K562 (cell line): Measurements from ENCODE around the gene MRPS10. TPM values are rescaled to one million over a fixed set of nuclear protein-coding genes. Genes with fewer than 3 reads are reported as not detected.

ENCODE experiments used
- ELK1 ChIP-seq: sonication (generic); formaldehyde crosslinking; IDR thresholded peaks from 2 replicates; pipeline ENCODE4 v1.8.1; 2022; ENCODE audit warnings: missing genetic modification reagents
- ETV6 ChIP-seq, 3 experiments: fragments of 150-350 bp in 1 of 3; sonication (generic) in 1 of 3; formaldehyde crosslinking in 1 of 3; IDR thresholded peaks; 2 replicates each; pipeline versions ENCODE4 v1.6.1 to v1.8.0; 2014 to 2022; ENCODE audit warnings: borderline replicate concordance in 2 of 3, low read depth in 2 of 3, antibody characterized with exemption in 1 of 3, low read length in 1 of 3, mild to moderate bottlenecking in 1 of 3, missing genetic modification reagents in 1 of 3
- KLF10 ChIP-seq: fragments of 250-450 bp; sonication (Bioruptor Pico); IDR thresholded peaks from 2 replicates; pipeline ENCODE4 v1.6.1; 2021; ENCODE audit warnings: matching md5 sums
- MBD1 ChIP-seq: fragments of 250-450 bp; sonication (Bioruptor Pico); IDR thresholded peaks from 2 replicates; pipeline ENCODE4 v1.8.0; 2022; ENCODE audit warnings: inconsistent platforms
- RB1 ChIP-seq: fragments of 450-650 bp; IDR thresholded peaks from 2 replicates; pipeline ENCODE4 v1.6.1; 2017; ENCODE audit warnings: low read depth, mild to moderate bottlenecking
- RBM22 ChIP-seq: fragments of 200-400 bp; formaldehyde crosslinking; IDR thresholded peaks from 2 replicates; pipeline ENCODE4 v1.6.1; 2018; ENCODE audit warnings: low read length, low read depth; ENCODE audit not compliant: poor library complexity, severe bottlenecking
- ZBTB33 ChIP-seq: sonication (generic); formaldehyde crosslinking; IDR thresholded peaks from 2 replicates; pipeline ENCODE4 v1.8.1; 2023; ENCODE audit warnings: mild to moderate bottlenecking, missing genetic modification reagents
- ZC3H8 ChIP-seq: fragments of 450-650 bp; IDR thresholded peaks from 2 replicates; pipeline ENCODE4 v1.6.1; 2017
- ZNF217 ChIP-seq: sonication (generic); formaldehyde crosslinking; IDR thresholded peaks from 2 replicates; pipeline ENCODE4 v1.8.0; 2022; ENCODE audit warnings: mild to moderate bottlenecking, missing genetic modification reagents
- ZNF224 ChIP-seq: sonication (generic); formaldehyde crosslinking; IDR thresholded peaks from 2 replicates; pipeline ENCODE4 v1.8.0; 2022; ENCODE audit warnings: mild to moderate bottlenecking, missing genetic modification reagents
- ZNF609 ChIP-seq: sonication (generic); formaldehyde crosslinking; IDR thresholded peaks from 2 replicates; pipeline ENCODE4 v1.8.1; 2023; ENCODE audit warnings: missing genetic modification reagents, mild to moderate bottlenecking, borderline replicate concordance
- polyA plus RNA-seq, 8 experiments: library from polyadenylated mRNA; depleted of rRNA in 4 of 8; stranded (reverse) in 5 of 8; unstranded in 3 of 8; fragments of >200 nt; fragmentation: Nextera tagmentation in 2 of 8; fragmentation: Illumina TruSeq in 1 of 8; extraction: Ambion mirVana in 2 of 8; extraction: Trizol in 1 of 8; gene quantifications; 2 replicates each; pipeline versions ENCODE4 v1.2.1 to v1.2.3, GENCODE V29; 2011 to 2014; ENCODE audit warnings: inconsistent platforms in 1 of 8, missing spikeins in 1 of 8
- total RNA-seq, 7 experiments: library from RNA; depleted of rRNA in 6 of 7; stranded (reverse); fragments of >200 nt in 6 of 7; fragmentation: Illumina TruSeq in 2 of 7; extraction: Trizol in 2 of 7; gene quantifications; 2 replicates each; pipeline versions ENCODE4 v1.2.1 to v1.2.3, GENCODE V29; 2011 to 2021; ENCODE audit warnings: low replicate concordance in 1 of 7
- TF ChIP-seq, protein P1 (sequence below): IDR thresholded peaks from 2 replicates; pipeline ENCODE4 v1.6.1; 2011; ENCODE audit not compliant: insufficient read length; ENCODE audit errors: extremely low read depth
- TF ChIP-seq, protein P2 (sequence below): fragments of 450-650 bp; IDR thresholded peaks from 2 replicates; pipeline ENCODE4 v1.6.1; 2016; ENCODE audit warnings: antibody characterized with exemption

The MRPS10 gene
- total and polyA plus RNA-seq, 9 of the 15 experiments (the other 6 are each of a cell fraction or from before 2014, with no cell fraction given) = 48.6 to 166 (median 93.7) TPM

- no peak for TF ChIP-seq MBD1 (CRISPR knock-in tag)
- TF ChIP-seq ZNF609 (CRISPR knock-in tag) = peak; percentile 82; the same call in 1 of the 2 replicates
- TF ChIP-seq, protein P1, sequence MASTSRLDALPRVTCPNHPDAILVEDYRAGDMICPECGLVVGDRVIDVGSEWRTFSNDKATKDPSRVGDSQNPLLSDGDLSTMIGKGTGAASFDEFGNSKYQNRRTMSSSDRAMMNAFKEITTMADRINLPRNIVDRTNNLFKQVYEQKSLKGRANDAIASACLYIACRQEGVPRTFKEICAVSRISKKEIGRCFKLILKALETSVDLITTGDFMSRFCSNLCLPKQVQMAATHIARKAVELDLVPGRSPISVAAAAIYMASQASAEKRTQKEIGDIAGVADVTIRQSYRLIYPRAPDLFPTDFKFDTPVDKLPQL = no peak
- peak; percentile 80 for TF ChIP-seq ZC3H8
- TF ChIP-seq ELK1 (CRISPR knock-in tag) = no peak
- no peak for TF ChIP-seq KLF10 (CRISPR knock-in tag)
- TF ChIP-seq ZBTB33 (CRISPR knock-in tag) = peak; percentile 48; the same call in 1 of the 2 replicates
- peak; percentile 67 to 80; a peak in 2 of 4 replicates for TF ChIP-seq ETV6 (IDR thresholded peaks at IDR 0.05; ENCODE audit: borderline replicate concordance in 1 of 2, low read depth in 2 of 2, low read length in 1 of 2)
- TF ChIP-seq ETV6 (CRISPR knock-in tag; IDR thresholded peaks at IDR 0.05; ENCODE audit: borderline replicate concordance) = no peak
- 0 out of 2 replicates have a peak, but pooled peaks have one; percentile 70 for TF ChIP-seq ZNF217
- no peak for TF ChIP-seq ZNF224 (CRISPR knock-in tag)
- TF ChIP-seq RBM22 = no peak
- TF ChIP-seq, protein P2, sequence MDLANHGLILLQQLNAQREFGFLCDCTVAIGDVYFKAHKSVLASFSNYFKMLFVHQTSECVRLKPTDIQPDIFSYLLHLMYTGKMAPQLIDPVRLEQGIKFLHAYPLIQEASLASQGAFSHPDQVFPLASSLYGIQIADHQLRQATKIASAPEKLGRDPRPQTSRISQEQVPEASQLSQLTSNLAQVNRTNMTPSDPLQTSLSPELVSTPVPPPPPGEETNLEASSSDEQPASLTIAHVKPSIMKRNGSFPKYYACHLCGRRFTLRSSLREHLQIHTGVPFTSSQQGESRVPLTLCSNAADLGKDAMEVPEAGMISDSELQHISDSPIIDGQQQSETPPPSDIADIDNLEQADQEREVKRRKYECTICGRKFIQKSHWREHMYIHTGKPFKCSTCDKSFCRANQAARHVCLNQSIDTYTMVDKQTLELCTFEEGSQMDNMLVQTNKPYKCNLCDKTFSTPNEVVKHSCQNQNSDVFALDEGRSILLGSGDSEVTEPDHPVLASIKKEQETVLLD = peak; percentile 94
- TF ChIP-seq RB1 = 0 out of 2 replicates have a peak, but pooled peaks have one; percentile 29
Observed at GRCh38 chr6:42197555-42198362, 19.9 kb downstream of the MRPS10 start (continued).
